ENCODE measurements around the gene PGF.

Gene PGF

DNA sequence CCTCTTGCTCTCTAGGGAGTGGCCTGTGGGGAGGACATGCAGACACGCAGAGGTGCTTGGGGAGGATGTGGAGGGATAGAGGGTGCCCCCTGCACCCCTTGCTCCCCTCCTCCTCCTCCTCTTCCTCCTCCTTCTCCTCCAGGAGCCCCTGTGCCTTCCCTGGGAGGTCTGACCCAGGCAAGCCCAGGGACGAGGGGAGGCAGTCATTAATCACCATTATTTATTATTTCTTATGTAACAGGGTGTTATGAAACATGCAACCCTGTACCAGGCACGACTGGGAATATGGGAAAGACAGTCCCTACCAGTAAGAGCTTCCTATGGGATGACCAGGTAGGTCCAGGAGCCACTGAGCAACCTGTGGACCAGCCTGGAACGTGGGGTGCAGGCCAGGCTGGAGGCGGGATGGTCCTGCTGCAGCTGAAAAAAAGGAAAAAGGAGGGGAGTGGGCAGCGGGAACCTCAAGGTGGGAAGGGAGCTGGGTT, 22.5 kb upstream of the PGF start:
- no peak for DNase-seq (ENCODE audit: low read depth in 1 of 2, low spot score in 1 of 2)
- Histone ChIP-seq H3K27ac (replicated peaks) (no peak overlapping the region), H3K27me3 (ENCODE audit: insufficient read depth, poor library complexity, severe bottlenecking) (no peaks in the 10 kb centered on the region), H3K4me3 (replicated peaks; ENCODE audit: insufficient read depth, low read length) (no peak overlapping the region)
- TF ChIP-seq, protein P1, sequence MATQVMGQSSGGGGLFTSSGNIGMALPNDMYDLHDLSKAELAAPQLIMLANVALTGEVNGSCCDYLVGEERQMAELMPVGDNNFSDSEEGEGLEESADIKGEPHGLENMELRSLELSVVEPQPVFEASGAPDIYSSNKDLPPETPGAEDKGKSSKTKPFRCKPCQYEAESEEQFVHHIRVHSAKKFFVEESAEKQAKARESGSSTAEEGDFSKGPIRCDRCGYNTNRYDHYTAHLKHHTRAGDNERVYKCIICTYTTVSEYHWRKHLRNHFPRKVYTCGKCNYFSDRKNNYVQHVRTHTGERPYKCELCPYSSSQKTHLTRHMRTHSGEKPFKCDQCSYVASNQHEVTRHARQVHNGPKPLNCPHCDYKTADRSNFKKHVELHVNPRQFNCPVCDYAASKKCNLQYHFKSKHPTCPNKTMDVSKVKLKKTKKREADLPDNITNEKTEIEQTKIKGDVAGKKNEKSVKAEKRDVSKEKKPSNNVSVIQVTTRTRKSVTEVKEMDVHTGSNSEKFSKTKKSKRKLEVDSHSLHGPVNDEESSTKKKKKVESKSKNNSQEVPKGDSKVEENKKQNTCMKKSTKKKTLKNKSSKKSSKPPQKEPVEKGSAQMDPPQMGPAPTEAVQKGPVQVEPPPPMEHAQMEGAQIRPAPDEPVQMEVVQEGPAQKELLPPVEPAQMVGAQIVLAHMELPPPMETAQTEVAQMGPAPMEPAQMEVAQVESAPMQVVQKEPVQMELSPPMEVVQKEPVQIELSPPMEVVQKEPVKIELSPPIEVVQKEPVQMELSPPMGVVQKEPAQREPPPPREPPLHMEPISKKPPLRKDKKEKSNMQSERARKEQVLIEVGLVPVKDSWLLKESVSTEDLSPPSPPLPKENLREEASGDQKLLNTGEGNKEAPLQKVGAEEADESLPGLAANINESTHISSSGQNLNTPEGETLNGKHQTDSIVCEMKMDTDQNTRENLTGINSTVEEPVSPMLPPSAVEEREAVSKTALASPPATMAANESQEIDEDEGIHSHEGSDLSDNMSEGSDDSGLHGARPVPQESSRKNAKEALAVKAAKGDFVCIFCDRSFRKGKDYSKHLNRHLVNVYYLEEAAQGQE (IDR thresholded peaks at IDR 0.05; ENCODE audit: insufficient replicate concordance, low read depth): no peak
- TF ChIP-seq, protein P2, sequence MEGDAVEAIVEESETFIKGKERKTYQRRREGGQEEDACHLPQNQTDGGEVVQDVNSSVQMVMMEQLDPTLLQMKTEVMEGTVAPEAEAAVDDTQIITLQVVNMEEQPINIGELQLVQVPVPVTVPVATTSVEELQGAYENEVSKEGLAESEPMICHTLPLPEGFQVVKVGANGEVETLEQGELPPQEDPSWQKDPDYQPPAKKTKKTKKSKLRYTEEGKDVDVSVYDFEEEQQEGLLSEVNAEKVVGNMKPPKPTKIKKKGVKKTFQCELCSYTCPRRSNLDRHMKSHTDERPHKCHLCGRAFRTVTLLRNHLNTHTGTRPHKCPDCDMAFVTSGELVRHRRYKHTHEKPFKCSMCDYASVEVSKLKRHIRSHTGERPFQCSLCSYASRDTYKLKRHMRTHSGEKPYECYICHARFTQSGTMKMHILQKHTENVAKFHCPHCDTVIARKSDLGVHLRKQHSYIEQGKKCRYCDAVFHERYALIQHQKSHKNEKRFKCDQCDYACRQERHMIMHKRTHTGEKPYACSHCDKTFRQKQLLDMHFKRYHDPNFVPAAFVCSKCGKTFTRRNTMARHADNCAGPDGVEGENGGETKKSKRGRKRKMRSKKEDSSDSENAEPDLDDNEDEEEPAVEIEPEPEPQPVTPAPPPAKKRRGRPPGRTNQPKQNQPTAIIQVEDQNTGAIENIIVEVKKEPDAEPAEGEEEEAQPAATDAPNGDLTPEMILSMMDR (IDR thresholded peaks at IDR 0.05; ENCODE audit: insufficient read depth, low read length): no peak
- no peak for TF ChIP-seq POLR2AphosphoS5 (IDR thresholded peaks at IDR 0.05; ENCODE audit: low read depth)
- no peak for TF ChIP-seq SPI1 (IDR thresholded peaks at IDR 0.05; ENCODE audit: borderline replicate concordance, low read depth)
- TF ChIP-seq GABPA (IDR thresholded peaks at IDR 0.05; ENCODE audit: low read depth): no peak

DNA sequence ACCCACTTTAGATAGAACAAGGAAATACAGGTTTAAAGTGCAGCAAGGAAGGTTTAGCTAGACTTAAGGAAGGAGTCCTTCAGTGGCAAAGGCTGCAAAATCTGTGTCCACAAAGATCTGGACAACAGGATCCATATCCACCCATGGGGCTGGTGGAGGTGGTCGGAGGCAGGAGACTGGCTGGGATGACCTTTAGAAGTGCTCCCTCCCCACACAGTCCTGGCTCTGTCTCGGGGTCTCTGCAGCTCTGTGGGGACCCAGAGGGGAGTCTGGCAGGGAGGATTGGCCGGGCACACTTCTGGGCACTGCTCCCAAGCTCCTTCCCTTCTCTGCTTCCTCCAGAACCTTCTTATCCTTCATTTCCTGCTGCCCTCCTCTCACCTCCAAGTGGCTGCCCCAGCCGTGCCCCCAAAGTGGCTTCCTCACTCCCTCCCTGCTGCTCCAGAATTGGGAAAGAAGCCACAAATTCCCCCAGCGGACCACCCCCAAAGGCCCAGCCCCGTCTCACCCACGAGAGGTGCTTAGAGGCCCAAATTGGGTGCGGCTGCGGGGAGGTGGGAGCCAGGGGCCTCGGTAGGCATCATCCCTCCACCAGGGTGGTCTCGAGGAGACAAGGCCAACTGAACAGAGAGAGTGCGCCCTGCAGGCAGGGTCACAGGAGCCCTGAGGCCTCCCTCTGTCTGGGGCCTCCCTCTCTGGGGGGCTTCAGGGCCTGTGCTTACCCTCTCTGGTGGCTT, 21.9 kb upstream of the PGF start:
- DNase-seq (ENCODE audit: low read depth in 1 of 2, low spot score in 1 of 2): no peak
- no peaks in the 10 kb centered on the region for H3K27me3 ChIP-seq (ENCODE audit: insufficient read depth, poor library complexity, severe bottlenecking)
- H3K4me3 ChIP-seq (replicated peaks; ENCODE audit: insufficient read depth, low read length): no peak overlapping the region
- TF ChIP-seq SPI1 (IDR thresholded peaks at IDR 0.05; ENCODE audit: borderline replicate concordance, low read depth): no peak
- TF ChIP-seq POLR2AphosphoS5 (IDR thresholded peaks at IDR 0.05; ENCODE audit: low read depth): no peak
- TF ChIP-seq, protein P2 (IDR thresholded peaks at IDR 0.05; ENCODE audit: insufficient read depth, low read length): no peak
- TF ChIP-seq, protein P1 (IDR thresholded peaks at IDR 0.05; ENCODE audit: insufficient replicate concordance, low read depth): no peak
- TF ChIP-seq GABPA (IDR thresholded peaks at IDR 0.05; ENCODE audit: low read depth): no peak
- H3K27ac ChIP-seq (replicated peaks): no peak overlapping the region

DNA sequence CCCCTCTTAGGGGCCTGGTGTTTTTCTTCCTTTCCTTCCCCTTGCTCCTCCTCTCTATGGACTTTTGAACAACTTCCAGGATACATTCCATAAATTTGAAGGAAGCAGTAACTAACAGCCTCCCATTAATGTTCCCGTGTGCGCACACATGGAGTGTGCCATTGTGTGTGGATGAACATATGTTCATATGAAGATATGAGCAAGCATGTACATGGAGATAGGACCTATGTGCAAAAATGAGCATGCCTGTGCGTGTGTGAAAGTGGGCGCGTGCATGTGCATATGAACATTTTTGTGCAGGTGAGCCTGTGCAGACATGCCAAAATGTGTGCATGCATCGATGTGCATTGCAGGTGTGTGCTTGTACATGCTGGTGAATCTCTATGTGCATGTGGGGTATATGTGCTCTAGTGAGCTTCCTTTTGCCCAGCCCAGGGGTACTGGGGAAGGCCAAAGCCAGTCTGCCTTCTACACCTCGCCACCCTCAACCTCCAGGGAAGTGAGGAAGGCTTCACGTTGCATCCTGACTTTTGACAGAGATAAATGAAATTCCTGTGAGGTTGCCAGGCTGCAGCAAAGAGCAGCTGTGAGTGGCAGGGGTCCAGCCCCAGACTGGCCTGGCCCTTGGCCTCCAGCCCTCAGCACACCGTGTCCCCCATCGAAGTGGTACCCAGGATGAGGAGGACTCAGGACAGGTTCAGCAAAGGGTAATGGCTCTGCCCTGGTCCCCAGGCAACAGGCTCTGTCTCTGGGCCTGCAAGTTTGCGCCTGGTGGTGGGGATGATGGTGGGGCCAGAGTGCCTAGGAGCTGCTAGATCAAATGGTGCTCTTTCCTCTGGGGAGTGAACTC, 21.1 kb upstream of the PGF start:
- H3K27ac ChIP-seq (replicated peaks): no peak overlapping the region
- no peak for DNase-seq (ENCODE audit: low read depth in 1 of 2, low spot score in 1 of 2)
- no peak overlapping the region for H3K4me3 ChIP-seq (replicated peaks; ENCODE audit: insufficient read depth, low read length)
- H3K27me3 ChIP-seq (ENCODE audit: insufficient read depth, poor library complexity, severe bottlenecking): no peaks in the 10 kb centered on the region
- TF ChIP-seq POLR2AphosphoS5 (IDR thresholded peaks at IDR 0.05; ENCODE audit: low read depth): no peak
- TF ChIP-seq, protein P1 (IDR thresholded peaks at IDR 0.05; ENCODE audit: insufficient replicate concordance, low read depth): no peak
- TF ChIP-seq GABPA (IDR thresholded peaks at IDR 0.05; ENCODE audit: low read depth): no peak
- TF ChIP-seq, protein P2 (IDR thresholded peaks at IDR 0.05; ENCODE audit: insufficient read depth, low read length): no peak
- TF ChIP-seq SPI1 (IDR thresholded peaks at IDR 0.05; ENCODE audit: borderline replicate concordance, low read depth): no peak

Data from HL-60 (cell line).